ENCODE results near the gene RALGAPB. TPM values are rescaled to one million over a fixed set of nuclear protein-coding genes. Genes with fewer than 3 reads are reported as not detected.
A peak's percentile ranks its signal among the peaks of the same experiment; 100 is the strongest.

Gene RALGAPB
- total and polyA plus RNA-seq, 3 experiments from 2014 or later, result 13.9 to 35.0 (median 33.8) TPM

DNA sequence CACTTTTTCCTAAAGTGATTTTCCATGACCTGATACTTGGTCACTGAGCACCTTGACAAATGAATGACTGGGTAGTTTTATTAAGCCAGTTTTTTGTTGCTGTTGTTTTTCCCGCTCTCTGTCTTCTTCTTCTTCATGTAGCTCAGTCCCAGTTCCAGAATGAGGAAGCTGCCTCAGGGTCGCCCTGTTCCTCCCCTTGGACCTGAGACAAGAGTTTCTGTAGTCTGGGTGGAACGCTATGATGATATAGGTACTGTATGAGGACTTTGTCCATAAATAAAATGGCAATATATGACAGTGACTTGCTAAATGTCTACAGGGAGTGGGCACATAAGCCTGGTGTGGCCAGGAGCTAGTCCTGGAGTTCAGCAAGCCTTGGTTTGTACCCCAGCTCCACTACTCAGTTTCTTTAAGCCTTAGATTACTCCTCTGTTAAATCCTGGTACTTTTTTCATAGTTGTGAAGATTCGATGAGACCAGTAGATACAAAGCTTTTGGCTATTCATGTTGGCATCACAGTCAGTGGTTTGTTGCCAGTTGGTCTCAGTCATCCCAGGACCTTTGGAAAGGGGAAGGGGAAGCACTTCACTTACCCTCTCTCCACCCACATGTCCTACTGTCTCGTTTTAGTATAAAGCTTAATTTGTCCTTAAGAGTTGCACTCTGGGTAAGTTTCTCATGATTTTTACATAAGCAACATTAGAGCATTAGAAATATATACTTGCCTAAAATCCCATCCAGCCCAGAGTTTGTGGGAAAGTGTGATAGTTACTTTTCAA, 97.3 kb downstream of the RALGAPB start:
- peak overlapping the region in 5 of 8 donors; percentile 18 to 94 (median 64) for H3K27ac Mint-ChIP-seq
- no peaks in the 10 kb centered on the region for H3K9me3 Mint-ChIP-seq

DNA sequence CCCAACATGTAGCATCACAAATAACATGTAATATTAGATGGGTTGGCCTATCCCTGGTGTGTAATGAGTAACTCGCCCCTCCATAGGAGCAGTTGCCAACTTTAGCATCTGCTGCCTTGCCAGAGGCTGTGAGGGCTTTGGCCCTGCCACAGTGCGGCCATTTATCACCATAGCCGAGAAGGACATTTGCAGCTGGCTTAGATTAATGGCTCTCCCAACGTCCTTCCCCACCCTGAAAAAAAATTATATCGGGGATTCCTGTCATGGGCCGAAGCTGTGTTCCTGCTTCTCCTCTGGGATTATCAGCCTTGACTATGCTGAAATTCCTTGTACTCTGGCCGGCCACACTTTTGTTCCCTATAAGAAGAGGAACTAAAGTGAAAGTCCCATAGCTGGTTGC, 100.8 kb downstream of the RALGAPB start:
- DNase-seq, result no peak
- peaks cover 0 to 1% of the 10 kb centered on the region in 2 donors for H3K27me3 Mint-ChIP-seq
- H3K4me1 ChIP-seq (ENCODE audit: insufficient read depth, low read length), result no peaks in the 10 kb centered on the region
- no peak overlapping the region for H3K27ac ChIP-seq (ENCODE audit: low read depth, low read length)
- peaks cover 0 to 86% (median 13%) of the 10 kb centered on the region in 3 donors for H3K36me3 Mint-ChIP-seq
- H3K9me3 Mint-ChIP-seq, result no peaks in the 10 kb centered on the region
- H3K27ac Mint-ChIP-seq, result peak overlapping the region in 1 of 8 donors; percentile 32
- H3K36me3 ChIP-seq (ENCODE audit: insufficient read depth, low read length), result peaks cover 41% of the 10 kb centered on the region
- H3K9me3 ChIP-seq (ENCODE audit: low read length), result no peaks in the 10 kb centered on the region
- no peaks in the 10 kb centered on the region for H3K4me1 Mint-ChIP-seq
- H3K4me3 Mint-ChIP-seq, result no peak overlapping the region
- no peak overlapping the region for H3K4me3 ChIP-seq (ENCODE audit: low read length)
- CTCF ChIA-PET, result no interaction called here
- no peaks in the 10 kb centered on the region for H3K27me3 ChIP-seq (ENCODE audit: insufficient read depth, low read length, poor library complexity, severe bottlenecking)
- POLR2A ChIA-PET, result no interaction called here

More for the DNA sequence above, 97.3 kb downstream of the RALGAPB start:
- no peak overlapping the region for H3K4me3 Mint-ChIP-seq
- H3K36me3 Mint-ChIP-seq, result peaks cover 6 to 88% (median 24%) of the 10 kb centered on the region in 3 donors
- Histone ChIP-seq H3K27ac (ENCODE audit: low read depth, low read length) (no peak overlapping the region), H3K9me3 (ENCODE audit: low read length) (no peaks in the 10 kb centered on the region), H3K36me3 (ENCODE audit: insufficient read depth, low read length) (peaks cover 54% of the 10 kb centered on the region), H3K4me3 (ENCODE audit: low read length) (no peak overlapping the region), H3K27me3 (ENCODE audit: insufficient read depth, low read length, poor library complexity, severe bottlenecking) (no peaks in the 10 kb centered on the region), H3K4me1 (ENCODE audit: insufficient read depth, low read length) (no peaks in the 10 kb centered on the region)
- no peaks in the 10 kb centered on the region for H3K4me1 Mint-ChIP-seq
- POLR2A ChIA-PET, result no interaction called here
- H3K27me3 Mint-ChIP-seq, result no peaks in the 10 kb centered on the region
- CTCF ChIA-PET, result interaction anchor here (1.0 kb wide), 1 partner anchor 10 kb away, joined by 3 read pairs; no protein-coding TSS in a partner anchor
- no peak for DNase-seq

DNA sequence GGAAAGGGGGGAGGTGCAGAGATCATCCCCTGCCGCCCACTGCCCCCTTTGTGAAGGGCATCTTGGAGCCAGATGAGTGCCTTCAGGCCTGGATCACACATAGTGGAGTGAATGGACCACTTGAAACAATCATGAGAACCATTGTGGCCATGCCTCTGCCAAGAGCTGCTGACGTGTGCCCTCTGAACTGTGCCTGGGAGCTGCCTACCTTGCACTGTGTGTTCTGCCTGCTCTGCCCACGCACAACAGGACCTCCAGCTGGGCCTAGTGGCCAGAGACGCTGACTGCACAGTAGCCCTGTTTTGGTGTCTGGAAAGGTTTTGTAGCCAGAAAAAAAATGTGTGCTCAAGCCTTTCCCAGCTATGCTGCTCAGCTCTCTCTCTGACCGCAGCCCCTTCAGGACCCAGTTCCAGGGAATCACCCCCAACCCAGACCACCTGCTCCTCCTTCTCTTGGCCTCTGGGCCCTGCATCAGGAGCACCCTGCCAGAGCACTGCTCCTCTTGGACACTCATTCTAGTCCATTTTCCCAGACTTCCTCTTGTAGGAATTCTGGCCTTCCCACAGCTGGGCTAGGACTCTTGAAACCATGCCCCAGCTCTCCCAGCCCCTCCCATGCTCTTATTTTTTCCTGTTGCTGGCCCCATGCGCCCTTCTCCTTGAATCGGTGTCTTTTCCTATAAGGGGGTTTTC, 106.7 kb downstream of the RALGAPB start:
- no peaks in the 10 kb centered on the region for H3K9me3 Mint-ChIP-seq
- Histone ChIP-seq H3K27ac (ENCODE audit: low read depth, low read length) (no peak overlapping the region), H3K9me3 (ENCODE audit: low read length) (no peaks in the 10 kb centered on the region), H3K4me3 (ENCODE audit: low read length) (no peak overlapping the region), H3K4me1 (ENCODE audit: insufficient read depth, low read length) (no peaks in the 10 kb centered on the region), H3K36me3 (ENCODE audit: insufficient read depth, low read length) (peaks cover 16% of the 10 kb centered on the region), H3K27me3 (ENCODE audit: insufficient read depth, low read length, poor library complexity, severe bottlenecking) (no peaks in the 10 kb centered on the region)
- no peak overlapping the region for H3K4me3 Mint-ChIP-seq
- POLR2A ChIA-PET, result no interaction called here
- H3K27ac Mint-ChIP-seq, result peak overlapping the region in 4 of 8 donors; percentile 18 to 75 (median 43)
- peaks cover 0 to 34% (median 5%) of the 10 kb centered on the region in 3 donors for H3K36me3 Mint-ChIP-seq
- CTCF ChIA-PET, result no interaction called here
- H3K27me3 Mint-ChIP-seq, result peaks cover 0 to 1% of the 10 kb centered on the region in 2 donors
- H3K4me1 Mint-ChIP-seq, result no peaks in the 10 kb centered on the region
- no peak for DNase-seq

DNA sequence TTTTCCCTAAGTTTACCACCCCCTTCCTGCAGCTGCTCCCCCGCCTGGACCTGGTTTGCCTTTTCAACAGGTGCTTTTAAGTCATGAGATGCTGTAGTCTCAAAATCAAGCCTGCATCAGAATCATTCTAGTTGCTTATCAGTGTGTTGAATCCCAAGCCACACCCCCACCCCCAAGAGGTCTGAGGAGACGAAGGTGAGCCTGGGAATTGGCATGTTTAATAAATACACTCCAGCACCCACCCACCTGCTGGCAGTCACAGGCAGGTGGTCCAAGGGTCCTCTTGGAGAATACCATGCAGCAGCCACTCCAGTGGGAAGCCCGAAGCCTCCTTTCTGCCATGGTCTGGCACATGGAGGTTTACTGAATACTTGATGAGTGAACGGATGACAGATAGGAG, 107.3 kb downstream of the RALGAPB start:
- peaks cover 0 to 28% (median 1%) of the 10 kb centered on the region in 3 donors for H3K36me3 Mint-ChIP-seq
- H3K27ac ChIP-seq (ENCODE audit: low read depth, low read length), result no peak overlapping the region
- H3K4me1 ChIP-seq (ENCODE audit: insufficient read depth, low read length), result no peaks in the 10 kb centered on the region
- H3K27me3 Mint-ChIP-seq, result peaks cover 0 to 1% of the 10 kb centered on the region in 2 donors
- H3K9me3 ChIP-seq (ENCODE audit: low read length), result no peaks in the 10 kb centered on the region
- DNase-seq, result no peak
- H3K4me1 Mint-ChIP-seq, result no peaks in the 10 kb centered on the region
- peaks cover 11% of the 10 kb centered on the region for H3K36me3 ChIP-seq (ENCODE audit: insufficient read depth, low read length)
- no peaks in the 10 kb centered on the region for H3K27me3 ChIP-seq (ENCODE audit: insufficient read depth, low read length, poor library complexity, severe bottlenecking)
- H3K4me3 Mint-ChIP-seq, result no peak overlapping the region
- H3K27ac Mint-ChIP-seq, result peak overlapping the region in 4 of 8 donors; percentile 33 to 75 (median 55)
- ChIA-PET POLR2A (no interaction called here), CTCF (no interaction called here)
- H3K4me3 ChIP-seq (ENCODE audit: low read length), result no peak overlapping the region
- H3K9me3 Mint-ChIP-seq, result no peaks in the 10 kb centered on the region

DNA sequence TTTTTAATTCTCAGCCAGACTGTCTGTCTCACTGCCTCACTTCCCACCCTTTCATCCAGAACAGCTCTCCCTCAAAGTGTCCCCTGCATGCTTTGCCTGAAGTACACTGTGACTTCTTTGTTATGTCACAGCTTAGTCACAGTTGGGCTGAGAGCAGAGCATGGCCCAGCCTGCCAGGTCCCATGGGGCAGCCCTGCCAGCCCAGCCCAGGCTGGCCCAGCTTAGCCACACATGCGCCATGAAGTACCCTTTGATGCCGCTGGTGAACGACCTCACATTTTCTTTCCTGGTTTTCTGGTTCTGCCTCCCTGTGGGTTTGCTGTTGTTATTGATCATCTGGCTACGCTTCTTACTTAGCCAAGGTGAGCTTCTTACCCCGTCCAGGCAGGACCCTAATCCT, 108.4 kb downstream of the RALGAPB start, which contains the start of gene ADIG:
Gene ADIG (plus strand): TSS at position 185 of the 400 bp plus-strand sequence. CDS start 54 bp downstream, at position 239.
- Mint-ChIP-seq H3K4me1 (no peaks in the 10 kb centered on the region), H3K9me3 (no peaks in the 10 kb centered on the region), H3K36me3 (peaks cover 0 to 18% (median 1%) of the 10 kb centered on the region in 3 donors), H3K27me3 (peaks cover 0 to 1% of the 10 kb centered on the region in 2 donors), H3K4me3 (no peak within 1 kb of the TSS), H3K27ac (peak within 1 kb of the TSS in 3 of 8 donors; percentile 40 to 91 (median 75))
- no peak for DNase-seq
- ChIA-PET CTCF (no interaction called here), POLR2A (no interaction called here)
- Histone ChIP-seq H3K4me3 (ENCODE audit: low read length) (no peak within 1 kb of the TSS), H3K4me1 (ENCODE audit: insufficient read depth, low read length) (no peaks in the 10 kb centered on the region), H3K27me3 (ENCODE audit: insufficient read depth, low read length, poor library complexity, severe bottlenecking) (no peaks in the 10 kb centered on the region), H3K27ac (ENCODE audit: low read depth, low read length) (no peak within 1 kb of the TSS), H3K36me3 (ENCODE audit: insufficient read depth, low read length) (no peaks in the 10 kb centered on the region), H3K9me3 (ENCODE audit: low read length) (no peaks in the 10 kb centered on the region)

DNA sequence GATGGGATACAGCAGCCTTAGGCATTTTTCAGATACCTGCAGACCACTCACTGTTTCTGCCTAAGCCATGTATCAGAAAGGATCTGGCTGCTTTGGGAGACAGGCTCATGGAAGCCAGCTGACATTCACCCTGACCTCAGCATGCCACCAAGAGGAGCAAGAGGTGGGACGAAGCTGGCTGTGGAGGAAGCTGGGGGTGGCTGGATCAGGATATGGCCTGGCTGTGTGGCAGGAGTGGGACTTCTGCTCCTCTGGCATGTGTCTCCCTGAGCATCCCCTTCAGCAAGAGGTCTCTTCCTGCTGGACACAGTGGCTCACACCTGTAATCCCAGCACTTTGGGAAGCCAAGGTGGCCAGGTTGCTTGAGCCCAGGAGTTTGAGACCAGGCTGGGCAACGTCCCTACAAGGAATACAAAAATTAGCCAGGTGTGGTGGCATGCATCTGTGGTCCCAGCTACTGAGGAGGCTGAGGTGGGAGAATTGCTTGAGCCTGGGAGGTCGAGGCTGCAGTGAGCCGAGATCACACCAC, 109.3 kb downstream of the RALGAPB start:
- no peaks in the 10 kb centered on the region for H3K36me3 ChIP-seq (ENCODE audit: insufficient read depth, low read length)
- no peaks in the 10 kb centered on the region for H3K27me3 ChIP-seq (ENCODE audit: insufficient read depth, low read length, poor library complexity, severe bottlenecking)
- Mint-ChIP-seq H3K4me3 (no peak overlapping the region), H3K27ac (no peak overlapping the region), H3K4me1 (no peaks in the 10 kb centered on the region), H3K9me3 (no peaks in the 10 kb centered on the region), H3K36me3 (peaks cover 0 to 10% (median 0%) of the 10 kb centered on the region in 3 donors), H3K27me3 (peaks cover under 1 to 6% of the 10 kb centered on the region in 2 donors)
- no peak for DNase-seq
- H3K27ac ChIP-seq (ENCODE audit: low read depth, low read length), result no peak overlapping the region
- H3K4me3 ChIP-seq (ENCODE audit: low read length), result no peak overlapping the region
- no peaks in the 10 kb centered on the region for H3K9me3 ChIP-seq (ENCODE audit: low read length)
- H3K4me1 ChIP-seq (ENCODE audit: insufficient read depth, low read length), result no peaks in the 10 kb centered on the region
- POLR2A ChIA-PET, result no interaction called here
- CTCF ChIA-PET, result no interaction called here

DNA sequence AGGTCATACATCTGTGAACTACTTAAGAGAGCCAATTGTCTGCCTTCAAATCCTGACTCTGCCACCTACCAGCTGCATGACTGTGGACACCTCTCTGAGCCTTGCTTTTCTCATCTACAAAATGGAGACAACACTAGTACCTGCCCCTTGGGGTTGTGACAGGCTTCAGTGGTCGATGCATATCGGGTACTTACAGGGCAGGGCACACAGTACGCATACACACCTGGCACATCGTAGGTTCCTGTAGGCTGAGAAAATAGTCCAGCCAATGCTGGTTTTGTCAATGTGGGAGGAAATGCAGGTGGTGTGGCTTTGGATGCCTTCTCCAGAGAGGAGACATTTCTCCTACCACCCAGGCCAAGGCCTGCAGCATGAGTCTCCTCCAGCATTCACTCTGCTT, 110.7 kb downstream of the RALGAPB start:
- CTCF ChIA-PET, result no interaction called here

More for the DNA sequence above, 110.7 kb downstream of the RALGAPB start:
- H3K9me3 Mint-ChIP-seq, result no peaks in the 10 kb centered on the region
- H3K36me3 ChIP-seq (ENCODE audit: insufficient read depth, low read length), result no peaks in the 10 kb centered on the region
- POLR2A ChIA-PET, result no interaction called here
- H3K27ac Mint-ChIP-seq, result no peak overlapping the region
- no peak for DNase-seq
- no peak overlapping the region for H3K4me3 ChIP-seq (ENCODE audit: low read length)
- H3K4me1 ChIP-seq (ENCODE audit: insufficient read depth, low read length), result no peaks in the 10 kb centered on the region
- H3K9me3 ChIP-seq (ENCODE audit: low read length), result no peaks in the 10 kb centered on the region
- peaks cover 0 to 1% (median 0%) of the 10 kb centered on the region in 3 donors for H3K36me3 Mint-ChIP-seq
- H3K4me1 Mint-ChIP-seq, result no peaks in the 10 kb centered on the region
- H3K27me3 Mint-ChIP-seq, result peaks cover under 1 to 9% of the 10 kb centered on the region in 2 donors
- no peaks in the 10 kb centered on the region for H3K27me3 ChIP-seq (ENCODE audit: insufficient read depth, low read length, poor library complexity, severe bottlenecking)
- no peak overlapping the region for H3K4me3 Mint-ChIP-seq
- H3K27ac ChIP-seq (ENCODE audit: low read depth, low read length), result no peak overlapping the region
